ENCODE data around the gene NDE1.

NDE1 gene

DNA sequence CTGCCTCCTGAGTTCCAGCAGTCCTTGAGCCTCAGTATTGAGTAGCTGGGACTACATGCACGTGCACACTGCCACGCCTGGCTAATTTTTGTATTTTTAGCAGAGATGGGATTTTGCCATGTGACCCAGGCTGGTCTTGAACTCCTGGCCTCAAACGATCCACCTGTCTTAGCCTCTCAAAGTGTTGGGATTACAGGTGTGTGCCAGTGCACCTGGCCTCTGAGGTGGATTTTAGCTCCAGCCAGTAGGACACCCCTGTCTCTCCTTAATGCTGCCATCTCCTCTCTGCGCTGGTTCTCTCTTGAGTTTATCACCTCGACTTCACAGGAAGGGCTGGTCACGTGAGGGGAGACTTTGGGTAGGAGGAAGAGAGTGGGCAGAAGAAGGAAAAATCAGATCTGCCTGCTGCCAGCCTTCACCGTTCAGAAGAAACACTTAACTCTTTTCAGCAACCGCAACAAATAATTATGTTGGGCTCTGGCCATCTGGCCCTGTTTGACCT is 55.1 kb downstream of the NDE1 start:
- TF ChIP-seq, protein P1, sequence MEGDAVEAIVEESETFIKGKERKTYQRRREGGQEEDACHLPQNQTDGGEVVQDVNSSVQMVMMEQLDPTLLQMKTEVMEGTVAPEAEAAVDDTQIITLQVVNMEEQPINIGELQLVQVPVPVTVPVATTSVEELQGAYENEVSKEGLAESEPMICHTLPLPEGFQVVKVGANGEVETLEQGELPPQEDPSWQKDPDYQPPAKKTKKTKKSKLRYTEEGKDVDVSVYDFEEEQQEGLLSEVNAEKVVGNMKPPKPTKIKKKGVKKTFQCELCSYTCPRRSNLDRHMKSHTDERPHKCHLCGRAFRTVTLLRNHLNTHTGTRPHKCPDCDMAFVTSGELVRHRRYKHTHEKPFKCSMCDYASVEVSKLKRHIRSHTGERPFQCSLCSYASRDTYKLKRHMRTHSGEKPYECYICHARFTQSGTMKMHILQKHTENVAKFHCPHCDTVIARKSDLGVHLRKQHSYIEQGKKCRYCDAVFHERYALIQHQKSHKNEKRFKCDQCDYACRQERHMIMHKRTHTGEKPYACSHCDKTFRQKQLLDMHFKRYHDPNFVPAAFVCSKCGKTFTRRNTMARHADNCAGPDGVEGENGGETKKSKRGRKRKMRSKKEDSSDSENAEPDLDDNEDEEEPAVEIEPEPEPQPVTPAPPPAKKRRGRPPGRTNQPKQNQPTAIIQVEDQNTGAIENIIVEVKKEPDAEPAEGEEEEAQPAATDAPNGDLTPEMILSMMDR (IDR thresholded peaks at IDR 0.05; ENCODE audit: low read depth, low read length) = no peak

DNA sequence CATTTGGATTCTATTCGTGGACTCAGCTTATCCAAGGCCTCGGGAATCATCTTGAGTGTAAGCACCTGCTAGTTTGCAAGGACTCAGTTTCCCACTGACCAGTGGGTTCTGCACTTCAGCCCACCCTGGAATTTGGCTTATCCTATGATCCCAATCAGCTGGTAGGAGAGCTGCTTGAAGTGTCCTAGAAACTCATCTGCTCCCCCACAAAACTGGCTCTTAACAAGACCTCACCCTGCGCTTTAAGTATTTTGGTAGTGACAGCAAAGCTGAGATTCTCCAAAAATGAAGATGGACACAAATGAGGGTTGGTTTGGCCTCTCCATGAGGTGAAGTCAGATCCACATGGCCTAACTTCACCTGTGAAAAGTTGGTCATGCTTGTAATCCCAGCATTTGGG is 57.3 kb downstream of the NDE1 start:
- no peak overlapping the region for H3K4me3 ChIP-seq (ENCODE audit: low read depth, low read length)
- TF ChIP-seq, protein P1 (IDR thresholded peaks at IDR 0.05; ENCODE audit: low read depth, low read length) = no peak

More for the DNA sequence above, 55.1 kb downstream of the NDE1 start:
- no peak overlapping the region for H3K4me3 ChIP-seq (ENCODE audit: low read depth, low read length)

DNA sequence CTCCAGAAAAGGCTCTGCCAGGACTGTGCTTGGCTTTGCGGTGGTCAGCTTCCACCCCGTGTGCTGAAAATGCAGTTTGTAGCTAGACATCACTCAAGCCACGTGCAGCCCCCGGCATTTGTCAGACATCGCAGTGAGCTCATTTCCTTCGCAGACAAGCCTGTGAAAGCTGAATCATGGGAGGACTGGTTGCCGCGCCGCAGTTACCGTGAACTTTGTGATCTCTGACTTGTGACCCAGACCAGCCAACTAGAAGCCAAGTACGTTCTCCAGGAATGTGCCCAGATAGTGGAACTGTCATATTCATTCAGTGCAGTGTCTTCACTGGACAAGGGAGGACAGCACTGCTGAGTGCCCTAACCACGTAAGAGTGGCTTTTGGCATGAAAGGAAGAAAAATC is 58.1 kb downstream of the NDE1 start:
- H3K4me3 ChIP-seq (ENCODE audit: low read depth, low read length) = no peak overlapping the region
- TF ChIP-seq, protein P1 (IDR thresholded peaks at IDR 0.05; ENCODE audit: low read depth, low read length) = no peak

DNA sequence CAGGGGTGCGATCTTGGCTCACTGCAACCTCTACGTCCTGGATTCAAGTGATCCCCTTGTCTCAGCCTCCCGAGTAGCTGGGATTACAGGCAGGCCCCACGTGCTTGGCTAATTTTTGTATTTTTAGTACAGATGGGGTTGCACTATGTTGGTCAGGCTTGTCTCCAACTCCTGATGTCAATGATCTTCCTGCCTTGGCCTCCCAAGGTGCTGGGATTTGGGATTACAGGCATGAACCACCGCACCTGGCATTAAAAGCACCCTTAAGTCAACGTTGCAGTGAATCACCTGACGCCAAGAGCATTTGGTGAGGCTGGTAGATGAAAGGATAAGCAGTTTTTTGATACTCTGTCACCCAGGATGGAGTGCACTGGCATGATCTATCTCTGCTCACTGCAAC is 59.0 kb downstream of the NDE1 start:
- TF ChIP-seq, protein P1 (IDR thresholded peaks at IDR 0.05; ENCODE audit: low read depth, low read length) = no peak
- H3K4me3 ChIP-seq (ENCODE audit: low read depth, low read length) = no peak overlapping the region

DNA sequence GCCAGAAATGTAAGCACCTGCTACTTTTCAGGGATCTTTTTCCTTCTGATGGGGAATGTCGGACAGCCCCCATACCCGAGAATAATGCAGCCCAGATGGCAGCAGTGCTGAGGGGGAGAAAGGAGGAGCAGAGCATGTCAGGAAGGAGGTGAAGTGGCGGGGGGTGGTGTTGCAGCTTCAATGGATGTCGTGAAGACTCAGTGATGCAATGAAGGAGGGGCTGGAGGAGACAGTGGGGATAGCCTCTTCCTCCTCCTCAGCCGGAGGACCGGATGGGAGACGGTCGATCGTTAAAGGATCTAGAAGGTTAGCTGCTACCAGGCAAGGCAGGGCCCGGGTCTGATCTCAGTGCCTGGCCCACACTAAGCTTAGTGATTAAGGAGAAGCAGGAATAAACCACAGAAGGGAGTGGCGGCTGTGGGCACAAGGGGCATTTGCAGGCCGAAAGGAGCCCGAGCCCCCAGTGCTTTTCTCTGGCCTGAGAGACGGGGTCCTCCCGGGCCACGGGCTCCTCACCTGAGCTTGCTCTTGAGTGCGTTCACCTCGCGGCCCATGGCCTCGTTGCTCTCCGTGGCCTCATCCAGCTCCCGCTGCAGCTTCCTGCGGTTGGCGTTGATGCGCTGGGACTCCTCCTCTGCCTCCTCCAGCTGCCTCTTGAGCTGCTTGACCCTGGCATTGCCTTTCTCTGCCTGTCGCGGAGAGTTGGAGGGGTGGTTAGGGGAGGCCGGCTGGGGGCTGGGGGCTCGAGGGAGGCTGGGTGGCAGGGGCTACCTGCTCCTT is 64.5 kb downstream of the NDE1 start:
- TF ChIP-seq, protein P1 (IDR thresholded peaks at IDR 0.05; ENCODE audit: low read depth, low read length) = no peak

DNA sequence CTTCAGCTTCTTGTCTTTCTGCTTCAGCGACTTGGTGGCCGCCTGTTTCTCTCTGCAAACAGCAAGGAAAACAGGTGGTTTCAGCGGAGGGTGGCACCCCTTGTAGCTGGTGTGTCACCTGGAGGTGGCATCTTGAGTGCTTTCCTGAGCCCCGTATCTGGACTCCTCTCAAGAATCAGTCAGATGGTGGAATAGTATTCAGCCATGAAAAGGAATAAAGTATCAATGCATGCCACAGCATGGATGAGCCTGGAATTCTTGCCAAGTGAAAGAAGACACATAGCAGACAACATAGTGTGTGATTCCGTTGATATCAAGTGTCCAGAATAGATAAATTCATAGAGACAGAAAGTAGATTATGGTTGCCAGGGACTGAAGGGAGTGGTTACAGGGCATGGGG is 65.2 kb downstream of the NDE1 start:
- TF ChIP-seq, protein P1 (IDR thresholded peaks at IDR 0.05; ENCODE audit: low read depth, low read length) = no peak
- no peak overlapping the region for H3K4me3 ChIP-seq (ENCODE audit: low read depth, low read length)

More for the DNA sequence above, 64.5 kb downstream of the NDE1 start:
- no peak overlapping the region for H3K4me3 ChIP-seq (ENCODE audit: low read depth, low read length)

DNA sequence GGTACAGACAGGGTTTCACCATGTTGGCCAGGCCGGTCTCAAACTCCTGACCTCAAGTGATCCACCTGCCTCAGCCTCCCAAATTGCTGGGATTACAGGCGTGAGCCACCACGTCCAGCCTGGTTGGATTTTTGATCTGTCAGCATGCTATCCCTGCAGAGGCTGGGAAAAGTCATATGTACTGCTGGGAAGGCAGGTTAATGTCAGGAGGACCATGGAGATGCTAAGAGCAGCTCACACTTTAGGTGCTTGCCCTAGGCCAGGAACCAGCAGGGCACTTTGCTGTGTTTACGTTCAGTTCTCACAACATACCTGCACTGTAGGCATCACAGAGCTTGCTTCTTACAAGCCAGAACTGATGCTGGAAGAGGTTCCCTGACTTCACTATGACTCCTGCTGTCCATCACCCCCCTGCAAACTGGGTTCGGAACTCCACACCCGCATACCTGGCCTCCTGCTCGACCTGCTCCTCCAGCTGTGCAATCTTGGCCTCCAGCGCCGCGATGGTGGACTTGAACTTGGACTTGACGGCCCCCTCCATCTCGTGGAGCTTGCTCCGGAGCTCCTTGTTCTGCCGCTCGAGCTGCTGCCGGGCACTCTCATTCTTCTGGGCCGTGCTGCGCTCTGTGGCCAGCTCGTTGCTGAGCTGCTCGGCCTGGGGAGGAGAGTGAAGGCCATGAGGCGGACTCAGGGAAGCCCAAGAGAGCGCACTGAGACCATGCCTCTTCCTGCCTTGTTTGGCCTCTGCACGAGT is 66.8 kb downstream of the NDE1 start:
- TF ChIP-seq, protein P1 (IDR thresholded peaks at IDR 0.05; ENCODE audit: low read depth, low read length) = no peak
- no peak overlapping the region for H3K4me3 ChIP-seq (ENCODE audit: low read depth, low read length)
